SK-N-SH treated with all-trans-retinoic acid at 6 μM for 48 hours (cell line): Measurements from ENCODE around the gene SLC7A7.

Source experiments
- ARNTL ChIP-seq: fragments of 450-650 bp; formaldehyde crosslinking; IDR thresholded peaks from 2 replicates; pipeline ENCODE4 v1.5.0; 2020; ENCODE audit warnings: low read depth, mild to moderate bottlenecking, moderate library complexity, borderline replicate concordance
- ESRRG ChIP-seq: fragments of 250-450 bp; sonication (Bioruptor Pico); IDR thresholded peaks from 2 replicates; pipeline ENCODE4 v1.6.1; 2021; ENCODE audit warnings: mild to moderate bottlenecking
- OSR1 ChIP-seq: fragments of 250-450 bp; sonication (Bioruptor Pico); IDR thresholded peaks from 2 replicates; pipeline ENCODE4 v1.8.0; 2022; ENCODE audit warnings: moderate library complexity, mild to moderate bottlenecking, inconsistent platforms
- RARB ChIP-seq: fragments of 250-450 bp; sonication (Bioruptor Pico); IDR thresholded peaks from 2 replicates; pipeline ENCODE4 v1.8.0; 2021; ENCODE audit warnings: mild to moderate bottlenecking, moderate library complexity
- TCF4 ChIP-seq: fragments of 250-450 bp; sonication (Bioruptor Pico); IDR thresholded peaks from 2 replicates; pipeline ENCODE4 v1.8.0; 2021; ENCODE audit warnings: mild to moderate bottlenecking, moderate library complexity, borderline replicate concordance
- TOX ChIP-seq: fragments of 250-450 bp; sonication (Bioruptor Pico); IDR thresholded peaks from 2 replicates; pipeline ENCODE4 v1.8.0; 2021; ENCODE audit warnings: mild to moderate bottlenecking, moderate library complexity, borderline replicate concordance
- ZFP3 ChIP-seq: fragments of 250-450 bp; sonication (Bioruptor Pico); IDR thresholded peaks from 2 replicates; pipeline ENCODE4 v1.5.0; 2020; ENCODE audit warnings: mild to moderate bottlenecking, moderate library complexity
- TF ChIP-seq, protein P1 (sequence below): fragments of 250-450 bp; sonication (Bioruptor Pico); IDR thresholded peaks from 2 replicates; pipeline ENCODE4 v1.8.0; 2020; ENCODE audit warnings: mild to moderate bottlenecking, moderate library complexity, borderline replicate concordance
- TF ChIP-seq, protein P2 (sequence below): fragments of 250-450 bp; sonication (Bioruptor Pico); IDR thresholded peaks from 2 replicates; pipeline ENCODE4 v1.8.0; 2021; ENCODE audit warnings: low read depth, mild to moderate bottlenecking, moderate library complexity, borderline replicate concordance
- TF ChIP-seq, protein P3 (sequence below): fragments of 250-450 bp; sonication (Bioruptor Pico); IDR thresholded peaks from 2 replicates; pipeline ENCODE4 v1.5.1; 2021; ENCODE audit warnings: mild to moderate bottlenecking, moderate library complexity

DNA sequence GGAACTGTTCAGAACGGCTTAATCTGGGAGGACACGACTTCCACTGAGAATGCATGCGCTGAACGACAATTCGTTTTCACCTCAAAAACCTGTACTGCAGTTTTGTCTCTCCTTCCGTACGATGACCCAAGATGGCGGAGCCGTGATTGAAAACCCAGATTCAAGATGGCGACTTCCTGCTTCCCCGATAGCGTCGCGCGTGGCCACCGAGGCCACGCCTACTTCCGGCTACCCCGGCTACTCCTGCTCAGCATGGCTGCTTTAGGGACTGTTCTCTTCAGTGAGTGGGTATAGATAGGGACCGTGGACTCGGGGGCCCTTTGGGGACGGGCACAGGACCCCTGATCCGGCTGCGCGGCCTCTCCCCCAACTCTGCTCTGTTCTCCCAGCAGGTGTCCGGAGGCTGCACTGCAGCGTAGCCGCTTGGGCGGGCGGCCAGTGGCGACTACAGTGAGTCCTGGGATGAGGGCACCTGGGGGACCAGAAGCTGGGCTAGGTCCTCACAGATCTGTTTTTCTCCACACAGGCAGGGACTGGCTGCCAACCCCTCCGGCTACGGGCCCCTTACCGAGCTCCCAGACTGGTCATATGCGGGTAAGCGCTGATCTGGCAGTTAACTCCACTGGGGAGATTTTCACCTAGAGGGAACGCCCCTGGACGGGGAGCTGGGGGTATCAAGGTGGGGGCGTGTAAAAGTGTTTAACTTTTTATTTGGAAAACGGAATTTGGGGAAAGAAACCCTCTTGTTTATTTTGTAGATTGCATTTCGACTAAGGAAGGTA, 14.6 kb upstream of the SLC7A7 start, which contains the start of gene MRPL52:
- TF ChIP-seq, protein P1, sequence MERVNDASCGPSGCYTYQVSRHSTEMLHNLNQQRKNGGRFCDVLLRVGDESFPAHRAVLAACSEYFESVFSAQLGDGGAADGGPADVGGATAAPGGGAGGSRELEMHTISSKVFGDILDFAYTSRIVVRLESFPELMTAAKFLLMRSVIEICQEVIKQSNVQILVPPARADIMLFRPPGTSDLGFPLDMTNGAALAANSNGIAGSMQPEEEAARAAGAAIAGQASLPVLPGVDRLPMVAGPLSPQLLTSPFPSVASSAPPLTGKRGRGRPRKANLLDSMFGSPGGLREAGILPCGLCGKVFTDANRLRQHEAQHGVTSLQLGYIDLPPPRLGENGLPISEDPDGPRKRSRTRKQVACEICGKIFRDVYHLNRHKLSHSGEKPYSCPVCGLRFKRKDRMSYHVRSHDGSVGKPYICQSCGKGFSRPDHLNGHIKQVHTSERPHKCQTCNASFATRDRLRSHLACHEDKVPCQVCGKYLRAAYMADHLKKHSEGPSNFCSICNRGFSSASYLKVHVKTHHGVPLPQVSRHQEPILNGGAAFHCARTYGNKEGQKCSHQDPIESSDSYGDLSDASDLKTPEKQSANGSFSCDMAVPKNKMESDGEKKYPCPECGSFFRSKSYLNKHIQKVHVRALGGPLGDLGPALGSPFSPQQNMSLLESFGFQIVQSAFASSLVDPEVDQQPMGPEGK (CRISPR knock-in tag): no peak
- TF ChIP-seq OSR1 (CRISPR knock-in tag) (no peak), TOX (CRISPR knock-in tag) (no peak), ESRRG (CRISPR knock-in tag) (no peak), ZFP3 (CRISPR knock-in tag) (no peak), ARNTL (CRISPR knock-in tag) (no peak), RARB (CRISPR knock-in tag) (no peak), TCF4 (no peak)
- TF ChIP-seq, protein P2, sequence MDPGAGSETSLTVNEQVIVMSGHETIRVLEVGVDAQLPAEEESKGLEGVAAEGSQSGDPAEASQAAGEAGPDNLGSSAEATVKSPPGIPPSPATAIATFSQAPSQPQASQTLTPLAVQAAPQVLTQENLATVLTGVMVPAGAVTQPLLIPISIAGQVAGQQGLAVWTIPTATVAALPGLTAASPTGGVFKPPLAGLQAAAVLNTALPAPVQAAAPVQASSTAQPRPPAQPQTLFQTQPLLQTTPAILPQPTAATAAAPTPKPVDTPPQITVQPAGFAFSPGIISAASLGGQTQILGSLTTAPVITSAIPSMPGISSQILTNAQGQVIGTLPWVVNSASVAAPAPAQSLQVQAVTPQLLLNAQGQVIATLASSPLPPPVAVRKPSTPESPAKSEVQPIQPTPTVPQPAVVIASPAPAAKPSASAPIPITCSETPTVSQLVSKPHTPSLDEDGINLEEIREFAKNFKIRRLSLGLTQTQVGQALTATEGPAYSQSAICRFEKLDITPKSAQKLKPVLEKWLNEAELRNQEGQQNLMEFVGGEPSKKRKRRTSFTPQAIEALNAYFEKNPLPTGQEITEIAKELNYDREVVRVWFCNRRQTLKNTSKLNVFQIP (CRISPR knock-in tag): no peak
- TF ChIP-seq, protein P3, sequence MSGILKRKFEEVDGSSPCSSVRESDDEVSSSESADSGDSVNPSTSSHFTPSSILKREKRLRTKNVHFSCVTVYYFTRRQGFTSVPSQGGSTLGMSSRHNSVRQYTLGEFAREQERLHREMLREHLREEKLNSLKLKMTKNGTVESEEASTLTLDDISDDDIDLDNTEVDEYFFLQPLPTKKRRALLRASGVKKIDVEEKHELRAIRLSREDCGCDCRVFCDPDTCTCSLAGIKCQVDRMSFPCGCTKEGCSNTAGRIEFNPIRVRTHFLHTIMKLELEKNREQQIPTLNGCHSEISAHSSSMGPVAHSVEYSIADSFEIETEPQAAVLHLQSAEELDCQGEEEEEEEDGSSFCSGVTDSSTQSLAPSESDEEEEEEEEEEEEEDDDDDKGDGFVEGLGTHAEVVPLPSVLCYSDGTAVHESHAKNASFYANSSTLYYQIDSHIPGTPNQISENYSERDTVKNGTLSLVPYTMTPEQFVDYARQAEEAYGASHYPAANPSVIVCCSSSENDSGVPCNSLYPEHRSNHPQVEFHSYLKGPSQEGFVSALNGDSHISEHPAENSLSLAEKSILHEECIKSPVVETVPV (CRISPR knock-in tag): no peak
